HUES6 (cell line): ENCODE data around the gene AKT3.

Experiments used
- H3K27ac ChIP-seq: 2 replicates; pipeline ENCODE4 v1.7.0; 2013; ENCODE audit warnings: low read depth, mild to moderate bottlenecking, low read length, inconsistent platforms
- H3K27me3 ChIP-seq: 2 replicates; pipeline ENCODE4 v1.6.1; 2013; ENCODE audit warnings: low read length; ENCODE audit not compliant: control insufficient read depth, insufficient read depth
- H3K36me3 ChIP-seq: 2 replicates; pipeline ENCODE4 v1.6.1; 2013; ENCODE audit warnings: low read length; ENCODE audit not compliant: control insufficient read depth, insufficient read depth
- H3K4me1 ChIP-seq: 2 replicates; pipeline ENCODE4 v1.6.1; 2013; ENCODE audit warnings: low read length; ENCODE audit not compliant: control insufficient read depth, insufficient read depth
- H3K4me3 ChIP-seq: 2 replicates; pipeline ENCODE4 v1.5.1; 2013; ENCODE audit warnings: low read depth, low read length
- H3K9ac ChIP-seq: one replicate; pipeline ENCODE4 v1.6.1; 2013; ENCODE audit warnings: mild to moderate bottlenecking, low read length
- H3K9me3 ChIP-seq: 2 replicates; pipeline ENCODE4 v1.6.1; 2013; ENCODE audit warnings: low read depth, low read length; ENCODE audit not compliant: control insufficient read depth, insufficient read depth

Gene AKT3

GRCh38 chr1:243748227-243748626, 101.8 kb downstream of the AKT3 start:
- Histone ChIP-seq H3K9ac (no peak overlapping the region), H3K4me1 (peaks cover 14% of the 10 kb centered on the region), H3K27me3 (no peaks in the 10 kb centered on the region), H3K36me3 (no peaks in the 10 kb centered on the region), H3K4me3 (no peak overlapping the region), H3K27ac (no peak overlapping the region), H3K9me3 (no peaks in the 10 kb centered on the region; the same call in 1 of the 2 replicates)

GRCh38 chr1:243746751-243747150, 103.3 kb downstream of the AKT3 start:
- peaks cover 14% of the 10 kb centered on the region for H3K4me1 ChIP-seq
- no peak overlapping the region for H3K27ac ChIP-seq
- peaks cover 3% of the 10 kb centered on the region; the same call in 1 of the 2 replicates for H3K9me3 ChIP-seq
- no peak overlapping the region for H3K4me3 ChIP-seq
- no peak overlapping the region for H3K9ac ChIP-seq
- no peaks in the 10 kb centered on the region for H3K36me3 ChIP-seq
- H3K27me3 ChIP-seq: no peaks in the 10 kb centered on the region

GRCh38 chr1:243745356-243745755, 104.7 kb downstream of the AKT3 start:
- H3K4me1 ChIP-seq: peaks cover 23% of the 10 kb centered on the region
- H3K9ac ChIP-seq: no peak overlapping the region
- H3K4me3 ChIP-seq: no peak overlapping the region
- no peaks in the 10 kb centered on the region for H3K36me3 ChIP-seq
- no peak overlapping the region for H3K27ac ChIP-seq
- H3K9me3 ChIP-seq: peaks cover 3% of the 10 kb centered on the region; the same call in 1 of the 2 replicates
- H3K27me3 ChIP-seq: no peaks in the 10 kb centered on the region

GRCh38 chr1:243742819-243743218, 107.2 kb downstream of the AKT3 start:
- H3K4me1 ChIP-seq: peaks cover 45% of the 10 kb centered on the region

GRCh38 chr1:243740255-243740999, 109.6 kb downstream of the AKT3 start:
- H3K27ac ChIP-seq: peak overlapping the region; percentile 84
- no peaks in the 10 kb centered on the region for H3K27me3 ChIP-seq
- H3K36me3 ChIP-seq: no peaks in the 10 kb centered on the region
- peaks cover 44% of the 10 kb centered on the region for H3K4me1 ChIP-seq
- no peak overlapping the region for H3K9ac ChIP-seq
- peaks cover 3% of the 10 kb centered on the region; the same call in 1 of the 2 replicates for H3K9me3 ChIP-seq
- no peak overlapping the region; the same call in 1 of the 2 replicates for H3K4me3 ChIP-seq

More at GRCh38 chr1:243742819-243743218, 107.2 kb downstream of the AKT3 start:
- Histone ChIP-seq H3K36me3 (no peaks in the 10 kb centered on the region), H3K9me3 (peaks cover 3% of the 10 kb centered on the region; the same call in 1 of the 2 replicates), H3K27me3 (no peaks in the 10 kb centered on the region), H3K9ac (no peak overlapping the region), H3K27ac (no peak overlapping the region), H3K4me3 (no peak overlapping the region)

GRCh38 chr1:243739335-243740003, 110.6 kb downstream of the AKT3 start:
- no peaks in the 10 kb centered on the region for H3K36me3 ChIP-seq
- peak overlapping the region; percentile 84 for H3K27ac ChIP-seq
- H3K27me3 ChIP-seq: no peaks in the 10 kb centered on the region
- no peak overlapping the region for H3K4me3 ChIP-seq
- peaks cover 44% of the 10 kb centered on the region for H3K4me1 ChIP-seq
- H3K9ac ChIP-seq: peak overlapping the region; percentile 13
- peaks cover 3% of the 10 kb centered on the region; the same call in 1 of the 2 replicates for H3K9me3 ChIP-seq

GRCh38 chr1:243738020-243738419, 112.0 kb downstream of the AKT3 start:
- Histone ChIP-seq H3K9ac (no peak overlapping the region), H3K36me3 (no peaks in the 10 kb centered on the region), H3K4me1 (peaks cover 44% of the 10 kb centered on the region), H3K27me3 (no peaks in the 10 kb centered on the region), H3K9me3 (peaks cover 3% of the 10 kb centered on the region; the same call in 1 of the 2 replicates), H3K27ac (peak overlapping the region; percentile 39; the same call in 1 of the 2 replicates), H3K4me3 (no peak overlapping the region)

GRCh38 chr1:243735457-243735856, 114.6 kb downstream of the AKT3 start:
- Histone ChIP-seq H3K27ac (no peak overlapping the region), H3K4me1 (peaks cover 57% of the 10 kb centered on the region)

GRCh38 chr1:243734308-243734695, 115.7 kb downstream of the AKT3 start:
- H3K4me3 ChIP-seq: no peak overlapping the region
- H3K36me3 ChIP-seq: no peaks in the 10 kb centered on the region
- no peak overlapping the region for H3K9ac ChIP-seq
- no peak overlapping the region for H3K27ac ChIP-seq
- peaks cover 10% of the 10 kb centered on the region for H3K9me3 ChIP-seq
- peaks cover 51% of the 10 kb centered on the region for H3K4me1 ChIP-seq
- no peaks in the 10 kb centered on the region for H3K27me3 ChIP-seq

More at GRCh38 chr1:243735457-243735856, 114.6 kb downstream of the AKT3 start:
- Histone ChIP-seq H3K4me3 (no peak overlapping the region), H3K9ac (no peak overlapping the region), H3K27me3 (no peaks in the 10 kb centered on the region), H3K9me3 (peaks cover 4% of the 10 kb centered on the region; the same call in 1 of the 2 replicates), H3K36me3 (no peaks in the 10 kb centered on the region)

GRCh38 chr1:243733670-243734307, 116.3 kb downstream of the AKT3 start:
- H3K4me1 ChIP-seq: peaks cover 49% of the 10 kb centered on the region
- no peaks in the 10 kb centered on the region for H3K36me3 ChIP-seq
- H3K27me3 ChIP-seq: no peaks in the 10 kb centered on the region
- H3K9me3 ChIP-seq: peaks cover 10% of the 10 kb centered on the region
- no peak overlapping the region for H3K27ac ChIP-seq
- no peak overlapping the region for H3K9ac ChIP-seq
- H3K4me3 ChIP-seq: no peak overlapping the region
